ENCODE measurements around the gene PACRG. TPM values are rescaled to one million over a fixed set of nuclear protein-coding genes. Genes with fewer than 3 reads are reported as not detected.

The PACRG gene
- total RNA-seq, 2 donors from 2014 or later = 0.70 to 1.3 TPM

DNA sequence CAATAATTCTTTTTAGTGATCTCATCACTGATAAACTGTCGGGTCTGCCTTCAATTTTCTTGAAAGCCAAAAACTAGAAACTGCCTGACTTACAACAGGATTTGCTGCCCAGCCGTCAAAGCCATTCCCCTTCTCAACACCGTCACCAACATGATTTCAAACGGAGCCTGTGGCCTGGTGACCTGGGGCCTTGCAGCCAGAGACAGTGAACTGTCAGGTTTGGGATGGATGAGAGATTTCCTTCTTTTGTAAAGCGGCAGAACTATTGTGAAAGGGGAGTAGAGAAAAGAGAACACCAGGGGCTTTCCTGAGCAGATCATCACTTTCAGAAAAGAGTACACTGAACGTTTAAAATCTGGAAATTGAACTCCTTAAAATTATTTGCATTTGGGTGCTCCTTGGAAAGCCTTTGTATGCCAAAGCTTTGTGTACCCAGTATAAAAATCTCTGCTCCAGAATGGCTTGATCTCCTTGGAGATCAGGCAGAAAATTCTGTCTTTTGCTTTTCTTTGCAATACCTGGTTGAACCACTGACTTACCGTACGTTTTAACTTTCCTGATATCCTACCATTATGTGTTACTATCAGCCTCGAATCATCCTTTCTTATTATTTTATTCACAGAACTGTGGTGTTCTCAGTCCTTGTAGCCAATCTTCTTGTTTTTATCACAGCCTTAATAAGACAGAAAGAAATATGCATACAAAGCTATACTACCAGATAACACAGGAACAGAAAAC lies 125.2 kb downstream of the PACRG start:
- no peak for ATAC-seq
- intact Hi-C loops (cut with DNase I, micrococcal nuclease) = no loop called here

GRCh38 chr6:162854228-162854627 lies 126.5 kb downstream of the PACRG start:
- ATAC-seq (no peak), DNase-seq (no peak)
- intact Hi-C loops (cut with DNase I, micrococcal nuclease) = no loop called here

More for the DNA sequence above, 125.2 kb downstream of the PACRG start:
- DNase-seq = no peak

DNA sequence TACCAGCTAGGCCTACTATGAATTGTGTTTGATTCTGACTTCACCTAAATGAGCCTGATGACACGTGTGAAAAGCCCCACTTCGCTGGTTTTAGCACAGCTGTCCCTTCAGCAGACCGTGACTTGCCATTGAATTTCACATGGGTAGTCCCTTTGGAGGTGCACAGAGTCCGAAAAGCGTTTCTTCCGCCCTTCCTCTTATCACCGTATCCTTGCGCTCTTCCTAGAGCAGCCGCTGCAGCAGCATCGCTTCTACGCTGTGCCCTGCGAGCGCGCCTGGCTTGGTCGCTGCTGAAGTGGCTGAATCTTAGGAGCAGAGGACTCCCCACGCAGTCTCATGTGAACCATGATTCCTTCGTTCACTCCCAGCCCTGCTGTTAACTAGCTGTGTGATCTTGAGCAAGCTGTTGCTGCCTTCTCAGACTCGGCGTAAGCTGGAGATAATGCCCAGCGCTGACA lies 127.0 kb downstream of the PACRG start:
- ATAC-seq (no peak), DNase-seq (no peak)
- intact Hi-C loops (cut with DNase I, micrococcal nuclease) = no loop called here

DNA sequence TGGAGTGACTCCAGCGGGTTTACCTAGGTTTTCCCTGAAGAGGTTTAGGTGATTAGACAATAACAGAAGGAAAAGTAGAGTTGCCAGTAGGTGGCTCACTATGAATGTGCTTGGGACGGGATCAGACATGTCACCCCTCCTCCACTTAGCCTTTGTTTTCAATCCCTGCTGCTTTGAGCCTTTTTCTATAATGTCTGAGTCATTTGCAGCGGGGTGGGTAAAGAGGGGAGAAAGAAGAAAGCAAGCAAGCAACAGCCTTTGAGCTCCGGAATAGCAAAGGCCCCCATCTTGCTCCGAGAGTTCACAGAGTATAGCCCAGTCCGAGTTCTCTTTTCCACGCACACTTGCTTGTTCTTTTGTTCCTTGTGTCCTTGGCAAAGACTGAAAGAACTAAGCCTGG lies 129.1 kb downstream of the PACRG start:
- ATAC-seq (peak; percentile 69), DNase-seq (no peak)
- intact Hi-C loops (cut with DNase I, micrococcal nuclease) = no loop called here

DNA sequence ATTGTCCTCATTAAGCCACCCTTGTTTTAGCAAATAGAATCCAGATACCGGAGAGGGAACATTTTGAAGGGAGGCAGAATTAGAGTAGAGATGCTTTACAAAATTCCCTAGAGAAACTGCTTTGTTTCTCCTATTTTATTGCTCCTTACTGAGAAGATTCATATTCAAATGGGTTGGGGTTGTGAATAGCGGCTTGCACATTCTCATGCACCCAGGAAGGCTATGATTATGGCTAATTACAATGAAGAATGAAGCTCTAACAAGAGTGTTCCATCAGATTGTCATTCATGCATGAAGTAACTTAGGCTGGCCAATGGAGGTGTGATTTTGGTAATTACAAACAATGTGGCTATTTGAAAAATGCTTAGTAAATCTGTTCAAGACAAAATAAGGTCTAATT lies 129.6 kb downstream of the PACRG start:
- DNase-seq = no peak
- no peak for ATAC-seq
- intact Hi-C loops (cut with DNase I, micrococcal nuclease) = no loop called here

DNA sequence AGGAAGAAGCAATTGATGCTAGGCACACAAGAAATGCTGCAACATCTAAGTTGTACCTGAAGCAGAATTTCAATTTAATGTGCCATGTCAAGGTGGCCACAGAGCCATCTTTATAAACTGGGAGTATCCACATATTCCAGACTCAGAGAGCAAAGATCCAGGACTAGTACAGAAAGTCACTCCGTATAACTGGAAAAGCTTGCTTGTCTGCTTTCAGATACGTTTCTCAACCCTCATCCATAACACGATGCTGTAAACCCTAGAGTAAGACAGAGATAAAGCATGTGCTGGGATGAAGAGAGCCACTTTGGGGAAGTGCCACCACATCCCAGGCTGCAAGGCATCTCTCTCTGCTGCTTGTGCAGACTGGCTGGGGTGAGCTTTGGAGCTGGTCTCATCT lies 134.7 kb downstream of the PACRG start:
- no peak for DNase-seq
- no peak for ATAC-seq
- intact Hi-C loops (cut with DNase I, micrococcal nuclease) = no loop called here

GRCh38 chr6:162862941-162863340 lies 135.2 kb downstream of the PACRG start:
- DNase-seq (no peak), ATAC-seq (no peak)
- intact Hi-C loops (cut with DNase I, micrococcal nuclease) = no loop called here

- DNase-seq = no peak
- ATAC-seq = no peak
- intact Hi-C loops (cut with DNase I, micrococcal nuclease) = no loop called here
These were observed 136.0 kb downstream of the PACRG start for GRCh38 chr6:162863821-162864220.

GRCh38 chr6:162864911-162865310 lies 137.1 kb downstream of the PACRG start:
- intact Hi-C loops (cut with DNase I, micrococcal nuclease) = no loop called here
- ATAC-seq (no peak), DNase-seq (no peak)

GRCh38 chr6:162866656-162867055 lies 138.9 kb downstream of the PACRG start:
- intact Hi-C loops (cut with DNase I, micrococcal nuclease) = no loop called here

DNA sequence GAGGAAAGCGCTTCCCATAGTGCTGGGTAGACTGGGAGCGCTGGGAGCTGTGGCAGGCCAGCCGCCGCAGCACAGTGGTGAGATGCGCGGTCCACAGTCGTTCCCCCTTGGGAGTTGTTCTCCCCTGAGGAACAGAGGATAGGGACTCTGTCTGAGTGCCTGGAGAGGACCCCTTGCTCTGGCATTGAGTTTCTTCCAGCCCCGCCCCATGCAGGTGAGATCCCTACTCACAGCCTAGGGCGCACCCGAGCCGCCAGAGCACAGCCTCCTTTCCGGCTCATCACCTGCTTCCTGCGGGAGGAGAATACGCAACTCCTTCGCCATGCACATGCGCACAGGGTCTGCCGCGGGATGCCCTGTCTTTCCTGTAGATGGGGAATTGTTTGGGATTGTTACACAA lies 140.6 kb downstream of the PACRG start:
- ATAC-seq = no peak
- intact Hi-C loops (cut with DNase I, micrococcal nuclease) = no loop called here
- no peak for DNase-seq

More at GRCh38 chr6:162866656-162867055, 138.9 kb downstream of the PACRG start:
- ATAC-seq = no peak
- DNase-seq = no peak

DNA sequence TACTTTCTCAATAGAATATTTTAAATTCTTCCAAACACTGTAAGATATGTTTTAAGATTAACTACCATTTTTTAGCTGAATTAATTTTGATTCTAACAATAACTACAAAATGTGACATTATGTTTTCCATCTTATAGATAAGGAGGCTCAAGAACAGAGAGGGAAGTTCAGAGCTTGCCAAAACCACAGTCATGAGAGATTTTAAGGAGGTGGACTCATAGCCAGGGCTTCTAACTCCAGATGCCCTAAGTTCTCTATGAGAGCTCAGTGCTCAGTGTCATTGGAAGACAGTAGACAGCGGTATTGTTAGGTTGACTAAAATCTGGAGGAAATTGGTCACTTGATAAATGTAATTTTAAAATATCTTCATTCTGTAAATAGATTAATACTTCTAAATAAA lies 144.2 kb downstream of the PACRG start:
- ATAC-seq (no peak), DNase-seq (no peak)
- intact Hi-C loops (cut with DNase I, micrococcal nuclease) = no loop called here

- no peak for ATAC-seq
- intact Hi-C loops (cut with DNase I, micrococcal nuclease) = no loop called here
- no peak for DNase-seq
These were observed 145.8 kb downstream of the PACRG start for GRCh38 chr6:162873537-162873936.

DNA sequence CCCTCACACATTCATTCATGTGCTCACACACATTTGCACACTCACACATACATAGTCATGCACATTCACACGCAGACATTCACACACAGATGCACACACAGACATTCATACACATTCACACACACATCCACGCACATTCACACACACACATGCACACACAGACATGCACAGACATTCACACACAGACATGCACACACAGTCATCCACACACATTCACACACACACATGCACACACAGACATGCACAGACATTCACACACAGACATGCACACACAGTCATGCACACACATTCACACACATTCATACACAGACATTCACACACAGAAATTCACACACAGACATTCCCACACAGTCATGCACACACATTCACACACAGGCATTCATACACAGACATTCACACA lies 147.3 kb downstream of the PACRG start:
- DNase-seq (no peak), ATAC-seq (no peak)
- intact Hi-C loops (cut with DNase I, micrococcal nuclease) = no loop called here

GRCh38 chr6:162882801-162883481 lies 155.2 kb downstream of the PACRG start:
- intact Hi-C loops (cut with DNase I, micrococcal nuclease) = no loop called here
- ATAC-seq (no peak), DNase-seq (no peak)

GRCh38 chr6:162887981-162888689 lies 160.4 kb downstream of the PACRG start:
- DNase-seq (peak; percentile 15 to 33), ATAC-seq (peak; percentile 96)
- intact Hi-C loops (cut with DNase I, micrococcal nuclease) = no loop called here

- peak; percentile 75 for ATAC-seq
These were observed 161.5 kb downstream of the PACRG start for GRCh38 chr6:162889303-162889702.

GRCh38 chr6:162898011-162898410 lies 170.2 kb downstream of the PACRG start:
- ATAC-seq = no peak
- DNase-seq = no peak
- intact Hi-C loops (cut with DNase I, micrococcal nuclease) = no loop called here

More at GRCh38 chr6:162889303-162889702, 161.5 kb downstream of the PACRG start:
- DNase-seq = no peak
- intact Hi-C loops (cut with DNase I, micrococcal nuclease) = no loop called here

DNA sequence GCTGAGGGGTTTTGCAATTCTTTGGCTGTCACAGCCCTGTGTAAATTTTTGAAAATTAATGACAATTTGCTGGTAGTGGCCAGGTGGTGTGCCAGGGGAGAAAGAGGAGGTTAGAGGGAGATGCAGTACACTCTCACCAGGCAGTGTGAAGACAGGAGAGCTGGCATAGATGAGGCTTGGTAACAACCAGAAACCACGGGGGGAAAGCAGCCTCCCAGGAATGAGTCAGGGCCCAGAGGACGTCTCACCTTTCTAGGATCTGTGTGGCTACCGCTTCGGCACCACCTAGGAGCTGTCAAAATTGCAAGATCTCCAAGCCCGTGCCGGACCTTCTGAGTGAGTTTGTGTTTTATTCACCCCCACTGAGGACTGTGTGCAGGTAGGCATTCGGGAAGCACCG lies 171.4 kb downstream of the PACRG start:
- DNase-seq = no peak
- intact Hi-C loops (cut with DNase I, micrococcal nuclease) = no loop called here
- ATAC-seq = no peak

DNA sequence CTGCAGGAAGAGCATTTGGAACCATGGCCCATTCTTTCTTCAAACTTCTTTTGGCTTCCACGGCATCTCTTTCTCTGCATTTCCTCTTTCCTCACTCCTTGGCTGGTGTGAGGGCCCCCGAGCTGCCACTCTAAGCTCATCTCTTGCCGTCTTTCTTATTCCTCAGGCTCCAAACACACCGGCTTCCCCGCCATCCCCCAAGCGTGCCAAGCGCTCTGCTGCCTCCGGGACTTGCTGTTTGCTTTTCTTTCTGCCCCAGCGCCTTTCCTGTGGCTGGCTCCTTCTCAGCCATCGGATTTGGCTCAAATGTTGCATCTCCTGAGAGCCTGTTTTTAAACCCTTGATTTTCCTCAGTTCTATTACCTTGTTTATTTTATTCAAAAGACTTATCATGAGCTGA lies 172.7 kb downstream of the PACRG start:
- intact Hi-C loops (cut with DNase I, micrococcal nuclease) = no loop called here
- no peak for DNase-seq
- ATAC-seq = no peak
